Fibroblast of mammary gland (primary cell): ENCODE data around the gene IPPK.

Experiments
- DNase-seq: peaks from one replicate; pipeline ENCODE4 v3.0.0-alpha.2; 2010; ENCODE audit warnings: low read depth
- H3K4me3 ChIP-seq: 2 replicates; pipeline ENCODE4 v1.5.1; 2011; ENCODE audit warnings: low read depth, mild to moderate bottlenecking, low read length, moderate library complexity; ENCODE audit not compliant: control insufficient read depth
- TF ChIP-seq, protein P1 (sequence below): conservative IDR thresholded peaks from 2 replicates; pipeline ENCODE4 v1.5.1; 2011; ENCODE audit warnings: low read depth, low read length, inconsistent platforms; ENCODE audit not compliant: control insufficient read depth, insufficient read depth

IPPK gene, protein sequence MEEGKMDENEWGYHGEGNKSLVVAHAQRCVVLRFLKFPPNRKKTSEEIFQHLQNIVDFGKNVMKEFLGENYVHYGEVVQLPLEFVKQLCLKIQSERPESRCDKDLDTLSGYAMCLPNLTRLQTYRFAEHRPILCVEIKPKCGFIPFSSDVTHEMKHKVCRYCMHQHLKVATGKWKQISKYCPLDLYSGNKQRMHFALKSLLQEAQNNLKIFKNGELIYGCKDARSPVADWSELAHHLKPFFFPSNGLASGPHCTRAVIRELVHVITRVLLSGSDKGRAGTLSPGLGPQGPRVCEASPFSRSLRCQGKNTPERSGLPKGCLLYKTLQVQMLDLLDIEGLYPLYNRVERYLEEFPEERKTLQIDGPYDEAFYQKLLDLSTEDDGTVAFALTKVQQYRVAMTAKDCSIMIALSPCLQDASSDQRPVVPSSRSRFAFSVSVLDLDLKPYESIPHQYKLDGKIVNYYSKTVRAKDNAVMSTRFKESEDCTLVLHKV

DNA sequence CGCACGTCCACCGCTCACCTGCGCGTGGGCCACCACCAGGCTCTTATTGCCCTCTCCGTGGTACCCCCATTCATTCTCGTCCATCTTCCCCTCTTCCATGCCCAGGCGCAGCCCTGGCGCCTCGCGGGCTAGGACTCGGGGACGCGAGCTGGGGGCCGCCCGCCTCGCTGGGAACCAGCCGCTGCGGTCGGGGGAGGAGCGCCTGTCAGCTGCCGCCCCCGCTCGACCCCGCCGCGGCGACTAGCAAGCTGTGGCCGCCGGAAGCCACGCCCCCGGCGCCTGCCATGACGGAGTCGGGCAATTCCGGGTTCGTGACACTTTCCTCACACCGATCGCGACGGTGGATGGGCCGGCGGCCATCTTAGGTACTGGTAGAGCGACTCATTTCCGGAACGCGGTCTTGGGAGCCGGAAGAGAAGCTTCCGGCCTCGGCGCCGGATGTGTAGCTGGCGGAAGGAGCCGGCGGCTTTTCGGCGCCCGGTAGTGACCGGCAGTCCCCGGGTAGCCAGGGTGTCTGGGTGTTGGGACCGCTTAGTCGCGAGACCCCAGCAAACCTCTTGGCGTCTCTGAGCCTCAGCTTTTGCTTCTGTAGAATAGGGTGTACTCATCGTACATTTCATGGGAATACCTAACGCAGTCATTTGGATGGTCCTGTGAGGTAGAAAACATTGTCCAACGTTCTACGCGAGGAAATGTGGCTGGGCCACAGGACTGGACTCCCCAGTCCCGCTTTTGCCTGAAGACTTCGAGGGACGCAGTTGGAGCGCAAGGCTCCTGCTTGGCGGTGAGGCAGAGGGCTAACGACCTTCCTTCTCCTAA, at the start of gene IPPK:
Gene IPPK (minus strand): TSS at position 242 of the 819 bp plus-strand sequence. CDS start 143 bp downstream, at position 99.
- peak within 1 kb of the TSS; percentile 96 for H3K4me3 ChIP-seq
- DNase-seq = peak; percentile 99
- TF ChIP-seq, protein P1, sequence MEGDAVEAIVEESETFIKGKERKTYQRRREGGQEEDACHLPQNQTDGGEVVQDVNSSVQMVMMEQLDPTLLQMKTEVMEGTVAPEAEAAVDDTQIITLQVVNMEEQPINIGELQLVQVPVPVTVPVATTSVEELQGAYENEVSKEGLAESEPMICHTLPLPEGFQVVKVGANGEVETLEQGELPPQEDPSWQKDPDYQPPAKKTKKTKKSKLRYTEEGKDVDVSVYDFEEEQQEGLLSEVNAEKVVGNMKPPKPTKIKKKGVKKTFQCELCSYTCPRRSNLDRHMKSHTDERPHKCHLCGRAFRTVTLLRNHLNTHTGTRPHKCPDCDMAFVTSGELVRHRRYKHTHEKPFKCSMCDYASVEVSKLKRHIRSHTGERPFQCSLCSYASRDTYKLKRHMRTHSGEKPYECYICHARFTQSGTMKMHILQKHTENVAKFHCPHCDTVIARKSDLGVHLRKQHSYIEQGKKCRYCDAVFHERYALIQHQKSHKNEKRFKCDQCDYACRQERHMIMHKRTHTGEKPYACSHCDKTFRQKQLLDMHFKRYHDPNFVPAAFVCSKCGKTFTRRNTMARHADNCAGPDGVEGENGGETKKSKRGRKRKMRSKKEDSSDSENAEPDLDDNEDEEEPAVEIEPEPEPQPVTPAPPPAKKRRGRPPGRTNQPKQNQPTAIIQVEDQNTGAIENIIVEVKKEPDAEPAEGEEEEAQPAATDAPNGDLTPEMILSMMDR = no peak

DNA sequence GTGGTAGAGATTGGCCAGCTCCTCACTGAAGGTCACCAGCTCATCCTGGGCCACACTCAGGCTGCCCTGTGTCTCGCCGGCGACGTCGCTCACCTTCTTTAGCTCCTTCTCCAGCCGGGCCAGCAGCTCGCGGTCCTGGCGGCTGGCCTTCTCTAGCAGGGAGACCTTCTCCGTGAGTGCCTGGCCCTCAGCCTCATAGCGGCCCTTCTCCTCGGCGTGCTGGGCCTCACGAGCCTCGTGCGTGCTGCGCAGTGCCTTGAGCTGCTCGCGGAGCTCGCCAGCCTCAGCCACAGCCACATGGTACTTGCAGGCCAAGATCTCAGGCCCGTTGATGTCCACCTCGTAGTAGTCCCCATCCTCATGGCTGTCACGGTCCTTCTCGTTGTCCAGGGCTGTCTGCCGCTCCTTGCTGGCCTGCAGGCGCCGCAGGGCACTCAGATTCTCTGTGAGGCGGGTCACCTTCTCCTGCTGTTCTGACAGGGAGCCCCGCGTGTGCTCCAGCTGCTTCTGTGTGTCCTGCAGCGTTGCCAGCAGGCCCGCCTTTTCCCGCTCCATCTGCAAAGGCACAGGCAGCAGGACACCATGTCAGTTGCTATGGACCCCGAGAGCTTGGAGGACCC, 49.2 kb upstream of the IPPK start:
- TF ChIP-seq, protein P1 = no peak
- no peak for DNase-seq
- H3K4me3 ChIP-seq = no peak overlapping the region

DNA sequence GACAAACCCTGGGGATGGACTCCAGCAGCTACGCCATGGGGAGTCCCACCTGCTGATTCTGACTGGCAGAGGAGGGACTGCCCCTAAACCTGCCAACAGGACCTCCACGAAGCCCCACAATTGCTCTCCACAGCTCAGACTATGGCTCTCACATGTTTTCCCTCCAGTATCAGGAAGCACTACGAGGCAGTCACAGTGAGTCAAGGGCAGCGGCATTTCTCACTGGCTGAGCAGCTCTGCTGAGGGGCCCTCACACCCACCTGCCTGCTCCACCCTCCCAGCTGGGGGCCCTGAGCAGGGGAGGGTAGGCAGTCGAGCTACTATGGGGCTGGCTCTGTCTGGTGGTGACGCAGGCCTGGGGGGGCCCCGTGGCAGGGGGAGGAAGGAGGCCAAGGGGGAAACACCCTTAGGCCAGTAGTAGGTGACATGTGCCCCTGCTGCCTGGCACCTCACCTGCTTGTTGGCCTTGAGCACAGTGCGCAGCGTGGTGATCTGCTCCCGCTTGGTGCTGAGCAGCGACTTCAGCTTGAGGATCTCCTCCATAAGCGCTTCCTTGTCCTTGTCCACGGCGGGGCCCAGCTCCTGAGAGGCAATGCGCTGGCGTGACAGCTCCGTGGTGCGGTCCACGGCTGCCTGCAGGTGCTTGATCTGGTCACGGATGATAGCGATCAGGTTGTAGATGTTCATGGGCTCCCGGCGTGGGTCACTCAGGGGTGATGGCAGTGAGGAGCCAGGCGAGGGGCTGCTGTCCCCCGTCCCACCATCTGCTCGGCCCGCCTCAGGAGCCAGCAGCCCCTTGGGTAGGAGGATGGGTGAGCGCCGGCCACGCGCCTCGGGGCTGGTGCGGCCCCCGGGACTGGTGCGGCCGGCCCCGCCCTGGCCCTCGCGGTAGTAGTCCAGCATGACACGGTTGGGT, 48.4 kb upstream of the IPPK start:
- DNase-seq = no peak
- TF ChIP-seq, protein P1 = no peak
- H3K4me3 ChIP-seq = no peak overlapping the region

DNA sequence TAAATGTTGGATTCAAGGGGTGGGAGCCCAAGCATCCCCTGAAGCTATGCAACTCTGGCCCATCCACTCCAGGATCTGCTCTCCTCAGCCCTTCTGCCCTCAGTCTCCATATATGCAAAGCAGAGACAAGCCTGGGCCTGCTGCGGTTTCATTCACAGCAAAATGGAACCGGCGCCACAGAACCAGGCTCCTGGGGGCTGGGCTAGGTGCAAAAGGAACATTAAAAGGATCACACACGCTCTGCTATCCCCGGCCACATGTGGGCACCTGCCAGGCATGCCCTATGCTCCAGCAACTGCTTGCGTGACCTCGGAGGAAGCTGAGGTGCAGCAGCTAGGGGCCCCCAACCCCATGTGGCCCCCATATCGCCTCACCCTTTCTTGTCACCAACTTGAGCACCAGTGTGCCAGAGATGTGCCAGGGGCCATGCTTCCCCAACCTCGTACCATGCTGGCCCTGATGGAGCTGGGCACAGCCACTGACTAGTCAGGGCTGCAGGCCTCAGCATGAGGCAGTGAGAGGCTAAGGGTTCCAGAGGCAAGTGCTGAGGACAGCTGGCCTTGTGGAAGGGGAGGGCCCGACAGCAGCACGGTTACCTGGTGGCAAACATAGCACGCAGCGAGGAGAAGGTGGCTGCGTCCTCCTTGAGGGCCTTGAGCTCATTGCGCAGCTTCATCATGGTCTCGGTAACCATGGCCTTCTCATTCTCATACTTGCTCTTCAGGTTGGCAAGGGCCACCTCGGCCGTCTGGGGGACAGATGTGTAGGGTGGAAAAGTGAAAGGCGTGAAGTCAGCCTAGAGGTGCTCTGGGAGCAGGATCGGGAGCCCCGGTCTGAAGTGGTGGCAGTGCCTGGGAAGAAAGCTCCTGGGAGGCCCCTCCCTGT, 47.5 kb upstream of the IPPK start:
- H3K4me3 ChIP-seq = no peak overlapping the region
- no peak for DNase-seq
- TF ChIP-seq, protein P1 = no peak

DNA sequence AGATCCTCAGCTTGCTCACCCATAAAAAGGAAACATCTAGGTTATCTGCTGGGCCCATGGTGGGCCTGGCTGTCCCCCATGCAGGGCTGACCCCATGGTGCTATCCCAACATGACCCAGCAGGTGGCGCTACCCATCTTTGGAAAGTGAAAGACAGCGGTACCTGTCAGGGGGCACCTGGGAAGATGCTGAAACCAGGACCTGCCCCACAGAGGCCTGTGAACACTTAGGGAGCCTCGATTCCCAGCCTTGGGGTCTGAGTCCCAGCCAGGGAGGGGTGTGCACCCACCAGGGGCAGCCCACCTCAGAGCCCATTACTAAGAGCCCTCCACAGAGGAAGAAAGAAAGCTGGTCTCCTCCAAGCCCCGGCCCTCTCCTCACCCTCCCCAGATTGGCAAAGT, 46.6 kb upstream of the IPPK start:
- no peak overlapping the region for H3K4me3 ChIP-seq
- DNase-seq = peak; percentile 34
- TF ChIP-seq, protein P1 = peak; percentile 81
